Prostate gland (tissue), 2 donors: ENCODE data around the gene RPS17. TPM values are rescaled to one million over a fixed set of nuclear protein-coding genes. Genes with fewer than 3 reads are reported as not detected.

Experiments
- DNase-seq: peaks from one replicate; pipeline ENCODE4 v3.0.0-alpha.2; 2019; ENCODE audit warnings: low spot score
- H3K27ac ChIP-seq, 2 donors: fragments of 200-600 bp; sonication (generic); 2 replicates each; pipeline ENCODE4 v1.5.1; 2017 to 2019
- H3K27me3 ChIP-seq: fragments of 200-600 bp; sonication (generic); replicated peaks from 2 replicates; pipeline ENCODE4 v1.5.1; 2019; ENCODE audit not compliant: insufficient read depth
- H3K36me3 ChIP-seq, 2 donors: fragments of 200-600 bp; sonication (generic); 1 replicate in 1 of 2; 2 replicates in 1 of 2; pipeline versions ENCODE4 v1.5.1 to v1.8.1; 2017 to 2019
- H3K4me1 ChIP-seq: fragments of 200-600 bp; sonication (generic); replicated peaks from 2 replicates; pipeline ENCODE4 v1.5.1; 2019
- H3K4me3 ChIP-seq, 2 donors: fragments of 200-600 bp; sonication (generic); 2 replicates each; pipeline ENCODE4 v1.5.1; 2017 to 2019
- H3K9me3 ChIP-seq: fragments of 200-600 bp; sonication (generic); 2 replicates; pipeline ENCODE4 v1.5.1; 2017
- CTCF ChIP-seq, 4 experiments: fragments of 200-600 bp in 2 of 4; fragments of 450-650 bp in 2 of 4; sonication (generic) in 2 of 4; IDR thresholded peaks; 1 replicate in 3 of 4; 2 replicates in 1 of 4; pipeline ENCODE4 v1.5.1; 2016 to 2019; ENCODE audit warnings: antibody characterized with exemption in 4 of 4, mild to moderate bottlenecking in 2 of 4, moderate library complexity in 2 of 4
- POLR2A ChIP-seq: fragments of 450-650 bp; IDR thresholded peaks from one replicate; pipeline ENCODE4 v1.6.1; 2016; ENCODE audit warnings: antibody characterized with exemption, mild to moderate bottlenecking
- POLR2AphosphoS5 ChIP-seq: sonication (generic); formaldehyde crosslinking; IDR thresholded peaks from one replicate; pipeline ENCODE4 v1.6.1; 2017; ENCODE audit warnings: antibody characterized with exemption
- WGBS: methylation state at CpG from one replicate; pipeline ENCODE4 v1.1.5; 2018; 5-methylcytosine and 5-hydroxymethylcytosine counted together
- intact Hi-C: fragments of 100-400 bp; cut with DNase I; formaldehyde crosslinking; loops from one replicate; pipeline ENCODE4 v1.14.2; 2022
- total RNA-seq, 2 donors: library from RNA; depleted of rRNA; stranded (reverse); fragments of >200 nt; gene quantifications; one replicate each; pipeline ENCODE4 v1.1.0, GENCODE V29; 2016

The RPS17 gene
- total RNA-seq, result 1,000 to 10,000 TPM in 1 of 2 donors, 100 to 1,000 TPM in 1; 995 to 3,415 TPM

- H3K36me3 ChIP-seq, result peaks cover 0 to 3% of the 10 kb centered on the region in 2 donors
- under 1% methylated on average over 69 of the region's 81 CpGs for WGBS
- DNase-seq, result peak; percentile 95
- intact Hi-C loops, result loop anchor here (5.0 kb wide), 1 partner anchor 272 kb away; no protein-coding TSS in a partner anchor
- H3K4me1 ChIP-seq, result peaks cover 10% of the 10 kb centered on the region
- H3K4me3 ChIP-seq, result peak within 1 kb of the TSS; percentile 64 to 71
- H3K27me3 ChIP-seq, result no peaks in the 10 kb centered on the region
- H3K9me3 ChIP-seq, result no peaks in the 10 kb centered on the region
- H3K27ac ChIP-seq, result peak within 1 kb of the TSS; percentile 81 to 85
- TF ChIP-seq POLR2A (peak; percentile 82), CTCF (IDR thresholded peaks at IDR 0.05) (peak; percentile 99 to 100 (median 99)), POLR2AphosphoS5 (peak; percentile 95)
These were observed at the start of gene RPS17 for GRCh38 chr15:82540055-82540983. Gene RPS17, minus strand, starts transcription at chr15:82540457. Its CDS starts 29 bp downstream, at chr15:82540428.

- TF ChIP-seq CTCF (IDR thresholded peaks at IDR 0.05), result no peak
- no peak for TF ChIP-seq POLR2AphosphoS5
- TF ChIP-seq POLR2A, result no peak
- DNase-seq, result no peak
- Histone ChIP-seq H3K4me1 (no peaks in the 10 kb centered on the region), H3K27ac (no peak overlapping the region), H3K36me3 (no peaks in the 10 kb centered on the region), H3K4me3 (no peak overlapping the region), H3K9me3 (no peaks in the 10 kb centered on the region), H3K27me3 (no peaks in the 10 kb centered on the region)
- intact Hi-C loops, result no loop called here
- WGBS, result 84% methylated on average over 4 of the region's 4 CpGs
These were observed 47.5 kb upstream of the RPS17 start for GRCh38 chr15:82587805-82588204.

- no peak overlapping the region for H3K4me3 ChIP-seq
- no peak for DNase-seq
- H3K27me3 ChIP-seq, result no peaks in the 10 kb centered on the region
- H3K4me1 ChIP-seq, result no peaks in the 10 kb centered on the region
- 41% methylated on average over 3 of the region's 3 CpGs for WGBS
- H3K27ac ChIP-seq, result no peak overlapping the region
- H3K9me3 ChIP-seq, result no peaks in the 10 kb centered on the region
- no peaks in the 10 kb centered on the region for H3K36me3 ChIP-seq
- intact Hi-C loops, result no loop called here
- TF ChIP-seq POLR2A (no peak), CTCF (IDR thresholded peaks at IDR 0.05) (no peak), POLR2AphosphoS5 (no peak)
These were observed 44.8 kb upstream of the RPS17 start for GRCh38 chr15:82585072-82585471.

GRCh38 chr15:82580713-82581112 lies 40.5 kb upstream of the RPS17 start:
- no peaks in the 10 kb centered on the region for H3K9me3 ChIP-seq
- 90% methylated on average over 2 of the region's 2 CpGs for WGBS
- no peaks in the 10 kb centered on the region for H3K4me1 ChIP-seq
- no peaks in the 10 kb centered on the region for H3K27me3 ChIP-seq
- H3K4me3 ChIP-seq, result no peak overlapping the region
- no peaks in the 10 kb centered on the region for H3K36me3 ChIP-seq
- no peak for TF ChIP-seq POLR2AphosphoS5
- no peak for TF ChIP-seq CTCF (IDR thresholded peaks at IDR 0.05)
- no peak for TF ChIP-seq POLR2A
- H3K27ac ChIP-seq, result no peak overlapping the region
- intact Hi-C loops, result no loop called here
- no peak for DNase-seq
